MCF 10A (cell line): ENCODE measurements around the gene ZNF503. TPM values are rescaled to one million over a fixed set of nuclear protein-coding genes. Genes with fewer than 3 reads are reported as not detected.

ENCODE experiments used
- BruUV-seq: library from RNA; stranded (reverse); fragments of 400-500 nt; replicated peaks from 2 replicates; lab custom pipeline; 2021; lab: Mats Ljungman, UMichigan
- CTCF ChIA-PET: fragments of 300-600 bp; sonication (Branson Sonifier 250); formaldehyde crosslinking; extraction: SDS; loops from one replicate; lab custom pipeline; 2021; ENCODE audit warnings: antibody characterized with exemption, inconsistent platforms; lab: Yijun Ruan, JAX
- POLR2A ChIA-PET: fragments of 300-600, 350-650 bp; sonication (Branson Sonifier 250); formaldehyde crosslinking; extraction: SDS; loops from one replicate; lab custom pipeline; 2020; ENCODE audit warnings: antibody characterized with exemption, inconsistent platforms; lab: Yijun Ruan, JAX
- DNase-seq: peaks from one replicate; pipeline ENCODE4 v3.0.0-alpha.2; 2018; ENCODE audit not compliant: unreplicated experiment
- H3K27ac Mint-ChIP-seq: one replicate; pipeline ENCODE4 v1.8.0; 2022; ENCODE audit warnings: mild to moderate bottlenecking, low read depth, mixed read lengths; ENCODE audit not compliant: unreplicated experiment
- H3K27me3 Mint-ChIP-seq: one replicate; pipeline ENCODE4 v1.8.0; 2022; ENCODE audit warnings: mixed read lengths; ENCODE audit not compliant: insufficient read depth, unreplicated experiment
- H3K36me3 Mint-ChIP-seq: one replicate; pipeline ENCODE4 v1.8.0; 2022; ENCODE audit warnings: mild to moderate bottlenecking, moderate library complexity, mixed read lengths; ENCODE audit not compliant: insufficient read depth, unreplicated experiment
- H3K4me1 Mint-ChIP-seq: one replicate; pipeline ENCODE4 v1.8.0; 2022; ENCODE audit warnings: mixed read lengths; ENCODE audit not compliant: insufficient read depth, unreplicated experiment
- H3K4me3 Mint-ChIP-seq: one replicate; pipeline ENCODE4 v1.8.0; 2022; ENCODE audit warnings: mild to moderate bottlenecking, moderate library complexity, mixed read lengths; ENCODE audit not compliant: unreplicated experiment
- H3K9me3 Mint-ChIP-seq: one replicate; pipeline ENCODE4 v1.8.0; 2022; ENCODE audit warnings: mixed read lengths; ENCODE audit not compliant: unreplicated experiment
- intact Hi-C: fragments of 100-400 bp; cut with micrococcal nuclease; formaldehyde crosslinking; loops from 2 replicates; pipeline ENCODE4 v1.14.1; 2022
- total RNA-seq: library from RNA; stranded (reverse); gene quantifications from 2 replicates; pipeline ENCODE4 v1.2.3, GENCODE V29; 2022
- TF ChIP-seq, protein P1 (sequence below): fragments of 200-600 bp; IDR thresholded peaks from one replicate; pipeline ENCODE4 v1.8.0; 2022; ENCODE audit warnings: antibody characterized with exemption, mild to moderate bottlenecking; ENCODE audit not compliant: unreplicated experiment

The ZNF503 gene
- total RNA-seq, 1 experiment from 2014 or later: 7.3 TPM

DNA sequence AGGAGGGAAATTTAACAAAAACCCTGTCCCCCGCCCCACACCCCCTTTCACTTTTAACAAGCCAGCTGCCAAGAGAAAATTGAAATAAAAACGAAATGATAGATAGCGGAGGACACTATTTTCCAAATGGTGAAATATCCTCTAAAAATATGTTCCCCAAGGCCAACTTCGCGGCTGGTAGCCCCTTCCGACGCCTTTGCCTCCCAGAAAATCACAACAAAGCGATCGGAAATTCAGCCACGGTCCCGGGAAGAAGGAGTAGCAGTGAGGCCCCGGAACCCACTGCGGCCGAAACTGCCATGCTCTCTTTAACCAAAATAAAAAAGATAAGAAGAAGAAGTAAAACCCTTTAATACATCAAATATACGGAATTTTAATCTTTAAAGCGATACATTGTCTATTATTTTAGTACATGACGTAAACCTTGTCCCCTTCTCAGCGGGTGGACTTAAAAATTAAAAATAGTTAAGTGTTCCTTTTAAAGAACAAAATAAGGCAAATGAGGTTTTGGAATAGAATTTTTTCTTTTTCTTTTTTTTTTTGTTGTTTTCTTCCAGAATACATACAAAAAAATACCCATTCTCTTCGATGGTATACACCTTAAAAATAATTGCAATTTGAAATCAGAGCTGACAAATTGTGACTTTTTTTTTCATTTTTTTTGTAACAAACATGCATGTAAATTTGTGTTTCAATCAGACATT lies 3.9 kb downstream of the ZNF503 start:
- POLR2A ChIA-PET: no interaction called here
- no peaks in the 10 kb centered on the region for H3K9me3 Mint-ChIP-seq
- no peak overlapping the region for H3K4me3 Mint-ChIP-seq
- no peak for DNase-seq
- no TSS peak for BruUV-seq
- CTCF ChIA-PET: interaction anchor here (0.6 to 1.7 kb wide), 7 partner anchors 38 to 1723 kb away, joined by 3 to 7 read pairs (median 3); no protein-coding TSS in a partner anchor
- H3K27me3 Mint-ChIP-seq: no peaks in the 10 kb centered on the region
- peaks cover 19% of the 10 kb centered on the region for H3K36me3 Mint-ChIP-seq
- TF ChIP-seq, protein P1, sequence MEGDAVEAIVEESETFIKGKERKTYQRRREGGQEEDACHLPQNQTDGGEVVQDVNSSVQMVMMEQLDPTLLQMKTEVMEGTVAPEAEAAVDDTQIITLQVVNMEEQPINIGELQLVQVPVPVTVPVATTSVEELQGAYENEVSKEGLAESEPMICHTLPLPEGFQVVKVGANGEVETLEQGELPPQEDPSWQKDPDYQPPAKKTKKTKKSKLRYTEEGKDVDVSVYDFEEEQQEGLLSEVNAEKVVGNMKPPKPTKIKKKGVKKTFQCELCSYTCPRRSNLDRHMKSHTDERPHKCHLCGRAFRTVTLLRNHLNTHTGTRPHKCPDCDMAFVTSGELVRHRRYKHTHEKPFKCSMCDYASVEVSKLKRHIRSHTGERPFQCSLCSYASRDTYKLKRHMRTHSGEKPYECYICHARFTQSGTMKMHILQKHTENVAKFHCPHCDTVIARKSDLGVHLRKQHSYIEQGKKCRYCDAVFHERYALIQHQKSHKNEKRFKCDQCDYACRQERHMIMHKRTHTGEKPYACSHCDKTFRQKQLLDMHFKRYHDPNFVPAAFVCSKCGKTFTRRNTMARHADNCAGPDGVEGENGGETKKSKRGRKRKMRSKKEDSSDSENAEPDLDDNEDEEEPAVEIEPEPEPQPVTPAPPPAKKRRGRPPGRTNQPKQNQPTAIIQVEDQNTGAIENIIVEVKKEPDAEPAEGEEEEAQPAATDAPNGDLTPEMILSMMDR: no peak
- H3K4me1 Mint-ChIP-seq: peaks cover 4% of the 10 kb centered on the region
- intact Hi-C loops: no loop called here
- H3K27ac Mint-ChIP-seq: no peak overlapping the region

DNA sequence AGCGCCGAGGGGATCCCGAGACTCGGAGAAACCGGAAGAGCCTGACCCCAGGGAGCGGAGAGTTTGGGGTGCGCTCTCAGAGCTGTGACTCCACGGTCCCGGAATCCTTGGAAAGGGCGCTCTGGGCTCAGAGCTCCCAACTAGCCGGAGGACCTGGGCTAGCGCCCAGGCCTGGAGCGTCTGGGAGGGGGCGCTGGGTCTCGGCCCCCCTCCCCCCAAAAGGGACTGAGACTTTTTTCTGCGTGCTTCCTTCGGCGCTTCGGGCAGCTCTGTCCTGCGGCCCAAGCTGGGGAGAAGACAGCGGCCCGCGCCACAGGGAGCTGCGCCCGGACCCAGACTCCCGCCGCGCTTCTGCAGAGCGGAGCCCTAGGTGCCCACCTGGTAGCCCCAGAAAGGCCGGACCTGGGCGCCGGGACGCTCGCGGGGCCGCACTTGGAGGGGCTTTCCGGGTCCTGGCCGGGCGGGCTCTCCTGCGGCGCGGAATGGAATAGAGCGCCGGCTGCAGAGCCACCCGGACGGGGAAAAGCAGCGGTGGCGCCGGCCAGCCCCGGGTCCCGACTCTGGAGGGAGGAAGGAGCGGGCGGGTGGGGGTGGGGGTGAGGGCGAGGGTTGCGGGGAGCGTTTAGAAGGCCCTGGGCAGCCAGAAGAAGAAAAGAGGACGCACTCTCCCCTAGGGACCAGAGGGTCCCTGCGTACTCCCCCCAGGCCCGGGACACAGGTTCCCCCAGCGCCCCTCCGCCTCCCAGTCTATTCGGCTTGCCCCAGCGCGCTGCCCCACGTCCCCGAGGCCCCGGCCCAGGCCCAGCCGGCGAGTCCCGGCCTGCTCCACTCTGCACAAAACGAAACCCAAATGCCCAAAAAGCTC lies 4.7 kb downstream of the ZNF503 start:
- intact Hi-C loops: no loop called here
- no peaks in the 10 kb centered on the region for H3K27me3 Mint-ChIP-seq

DNA sequence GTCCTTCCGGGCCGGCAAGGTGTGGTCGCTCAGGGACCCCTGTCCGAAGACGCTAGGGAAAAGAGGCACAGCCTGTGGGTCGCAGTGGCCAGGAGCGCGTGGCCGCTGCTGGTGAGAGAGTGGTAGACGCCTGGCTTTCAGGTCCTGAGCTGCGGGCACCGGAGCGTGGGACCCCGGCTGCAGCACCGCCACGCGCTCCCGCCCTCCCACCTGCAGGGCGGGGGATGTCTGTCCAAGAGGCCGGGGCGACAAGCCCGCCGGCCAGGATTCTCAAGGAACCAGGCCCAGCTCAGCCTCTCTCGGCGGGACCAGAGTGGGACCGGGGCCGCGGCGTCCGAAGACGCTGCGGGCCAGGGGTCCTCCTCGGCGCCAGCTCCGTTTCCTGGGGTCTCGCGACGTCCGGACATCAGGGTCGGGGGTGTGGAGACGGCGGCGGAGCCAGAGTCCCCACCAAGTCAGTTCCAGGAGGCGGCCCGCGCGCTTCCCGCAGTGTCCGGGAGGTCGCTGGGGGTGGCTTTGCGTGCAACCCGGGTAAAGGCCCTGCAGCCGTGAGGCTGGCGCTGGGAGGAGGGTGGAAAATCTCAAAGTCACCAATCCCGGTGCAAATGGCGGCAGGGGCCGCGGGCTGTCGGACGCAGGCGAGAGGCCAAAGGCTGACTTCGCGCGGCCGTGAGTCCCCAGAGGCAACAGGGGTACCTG lies 5.5 kb downstream of the ZNF503 start:
- TF ChIP-seq, protein P1: no peak
- Mint-ChIP-seq H3K9me3 (no peaks in the 10 kb centered on the region), H3K27ac (no peak overlapping the region), H3K4me1 (peaks cover 4% of the 10 kb centered on the region), H3K4me3 (no peak overlapping the region), H3K36me3 (peaks cover 19% of the 10 kb centered on the region), H3K27me3 (no peaks in the 10 kb centered on the region)
- intact Hi-C loops: no loop called here
- ChIA-PET CTCF (interaction anchor here (0.6 to 2.8 kb wide), 16 partner anchors 10 to 1043 kb away, joined by 3 to 13 read pairs (median 4); no protein-coding TSS in a partner anchor), POLR2A (interaction anchor here (0.8 kb wide), 1 partner anchor 37 kb away, joined by 5 read pairs; no protein-coding TSS in a partner anchor)
- no TSS peak for BruUV-seq
- DNase-seq: no peak

More for the DNA sequence above, 4.7 kb downstream of the ZNF503 start:
- H3K4me1 Mint-ChIP-seq: peaks cover 4% of the 10 kb centered on the region
- peaks cover 19% of the 10 kb centered on the region for H3K36me3 Mint-ChIP-seq
- no peak for DNase-seq
- ChIA-PET CTCF (interaction anchor here (0.6 to 2.8 kb wide), 9 partner anchors 11 to 1036 kb away, joined by 3 to 13 read pairs (median 3); no protein-coding TSS in a partner anchor), POLR2A (no interaction called here)
- H3K27ac Mint-ChIP-seq: no peak overlapping the region
- no peaks in the 10 kb centered on the region for H3K9me3 Mint-ChIP-seq
- H3K4me3 Mint-ChIP-seq: no peak overlapping the region
- TF ChIP-seq, protein P1: no peak
- no TSS peak for BruUV-seq
